ENCODE measurements around the gene ADORA1.

Gene ADORA1

GRCh38 chr1:203187304-203187685, 59.8 kb downstream of the ADORA1 start:
- TF ChIP-seq ZNF274 (IDR thresholded peaks at IDR 0.05; ENCODE audit: low read depth, low read length) = no peak

GRCh38 chr1:203187689-203188264, 60.3 kb downstream of the ADORA1 start:
- no peak overlapping the region for H3K4me3 ChIP-seq (ENCODE audit: low read length)
- TF ChIP-seq ZNF274 (IDR thresholded peaks at IDR 0.05; ENCODE audit: low read depth, low read length) = no peak

More at GRCh38 chr1:203187304-203187685, 59.8 kb downstream of the ADORA1 start:
- H3K4me3 ChIP-seq (ENCODE audit: low read length) = no peak overlapping the region

- no peak overlapping the region for H3K4me3 ChIP-seq (ENCODE audit: low read length)
- TF ChIP-seq ZNF274 (IDR thresholded peaks at IDR 0.05; ENCODE audit: low read depth, low read length) = no peak
Observed at GRCh38 chr1:203188686-203189232, 61.2 kb downstream of the ADORA1 start.

- H3K4me3 ChIP-seq (ENCODE audit: low read length) = no peak overlapping the region
- no peak for TF ChIP-seq ZNF274 (IDR thresholded peaks at IDR 0.05; ENCODE audit: low read depth, low read length)
Observed at GRCh38 chr1:203189951-203190352, 62.4 kb downstream of the ADORA1 start.

GRCh38 chr1:203190949-203191348, 63.4 kb downstream of the ADORA1 start:
- H3K4me3 ChIP-seq (ENCODE audit: low read length) = no peak overlapping the region
- TF ChIP-seq ZNF274 (IDR thresholded peaks at IDR 0.05; ENCODE audit: low read depth, low read length) = no peak

- no peak overlapping the region for H3K4me3 ChIP-seq (ENCODE audit: low read length)
- no peak for TF ChIP-seq ZNF274 (IDR thresholded peaks at IDR 0.05; ENCODE audit: low read depth, low read length)
Observed at GRCh38 chr1:203196371-203196770, 68.8 kb downstream of the ADORA1 start.

- no peak for TF ChIP-seq ZNF274 (IDR thresholded peaks at IDR 0.05; ENCODE audit: low read depth, low read length)
- H3K4me3 ChIP-seq (ENCODE audit: low read length) = no peak overlapping the region
Observed at GRCh38 chr1:203197625-203198024, 70.1 kb downstream of the ADORA1 start.

- H3K4me3 ChIP-seq (ENCODE audit: low read length) = no peak overlapping the region
- no peak for TF ChIP-seq ZNF274 (IDR thresholded peaks at IDR 0.05; ENCODE audit: low read depth, low read length)
Observed at GRCh38 chr1:203199002-203199401, 71.5 kb downstream of the ADORA1 start.

- no peak overlapping the region for H3K4me3 ChIP-seq (ENCODE audit: low read length)
- no peak for TF ChIP-seq ZNF274 (IDR thresholded peaks at IDR 0.05; ENCODE audit: low read depth, low read length)
Observed at GRCh38 chr1:203199481-203199815, 71.9 kb downstream of the ADORA1 start.

GRCh38 chr1:203199816-203200571, 72.5 kb downstream of the ADORA1 start:
- no peak for TF ChIP-seq ZNF274 (IDR thresholded peaks at IDR 0.05; ENCODE audit: low read depth, low read length)
- no peak overlapping the region for H3K4me3 ChIP-seq (ENCODE audit: low read length)

- no peak for TF ChIP-seq ZNF274 (IDR thresholded peaks at IDR 0.05; ENCODE audit: low read depth, low read length)
- no peak overlapping the region for H3K4me3 ChIP-seq (ENCODE audit: low read length)
Observed at GRCh38 chr1:203200916-203201315, 73.4 kb downstream of the ADORA1 start.

GRCh38 chr1:203201516-203202205, 74.1 kb downstream of the ADORA1 start:
- no peak for TF ChIP-seq ZNF274 (IDR thresholded peaks at IDR 0.05; ENCODE audit: low read depth, low read length)
- no peak overlapping the region for H3K4me3 ChIP-seq (ENCODE audit: low read length)

GRCh38 chr1:203202431-203203245, 75.1 kb downstream of the ADORA1 start:
- H3K4me3 ChIP-seq (ENCODE audit: low read length) = no peak overlapping the region

GRCh38 chr1:203204756-203205155, 77.2 kb downstream of the ADORA1 start:
- H3K4me3 ChIP-seq (ENCODE audit: low read length) = no peak overlapping the region
- TF ChIP-seq ZNF274 (IDR thresholded peaks at IDR 0.05; ENCODE audit: low read depth, low read length) = no peak

More at GRCh38 chr1:203202431-203203245, 75.1 kb downstream of the ADORA1 start:
- TF ChIP-seq ZNF274 (IDR thresholded peaks at IDR 0.05; ENCODE audit: low read depth, low read length) = no peak
